MM.1S (cell line): Measurements from ENCODE around the gene MRPL28.

Experiments used
- CTCF ChIP-seq: fragments of 300-600 bp; sonication (generic); IDR thresholded peaks from 2 replicates; pipeline ENCODE4 v1.5.1; 2016; ENCODE audit warnings: antibody characterized with exemption, low read length, mixed read lengths
- EZH2 ChIP-seq: fragments of 300-600 bp; sonication (generic); optimal IDR thresholded peaks from 2 replicates; pipeline ENCODE3; 2017; ENCODE audit warnings: low read depth, mild to moderate bottlenecking, antibody characterized with exemption, low read length, mixed read lengths
- EZH2phosphoT487 ChIP-seq: fragments of 300-600 bp; sonication (generic); IDR thresholded peaks from 2 replicates; pipeline ENCODE4 v1.6.1; 2018; ENCODE audit warnings: antibody characterized with exemption, low read length

GRCh38 chr16:370443-370842, at the start of gene MRPL28:
- TF ChIP-seq CTCF: no peak
- TF ChIP-seq EZH2: no peak
- no peak for TF ChIP-seq EZH2phosphoT487
